ENCODE measurements around the gene ZDHHC6. TPM values are rescaled to one million over a fixed set of nuclear protein-coding genes. Genes with fewer than 3 reads are reported as not detected.

The ZDHHC6 gene
- total RNA-seq, 3 donors from 2014 or later (not counting 1 experiment from before 2014, with no cell fraction given), result 29.1 to 36.1 (median 30.2) TPM

DNA sequence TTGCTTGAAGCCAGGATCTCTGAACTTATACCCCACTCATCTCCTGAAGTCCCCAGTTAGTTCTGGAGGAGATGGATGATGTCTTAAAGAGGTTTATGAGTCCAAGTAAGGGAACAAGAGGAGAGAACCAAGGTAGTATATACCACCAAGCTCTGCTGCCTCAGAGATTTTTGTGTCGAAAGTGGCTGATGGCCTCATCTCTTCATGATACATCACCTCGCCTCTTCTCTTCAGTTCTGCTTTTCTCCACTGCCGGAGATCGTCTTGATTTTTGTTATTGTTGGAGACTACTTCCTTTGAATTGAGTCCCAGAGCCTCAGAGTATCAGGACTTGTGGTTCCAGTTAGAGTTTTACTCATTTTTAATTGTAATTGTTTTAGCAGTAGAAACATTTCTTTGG is 2.2 kb upstream of the ZDHHC6 start:
- Histone ChIP-seq H3K36me3 (ENCODE audit: control insufficient read depth, insufficient read depth, low read length) (peaks cover 15% of the 10 kb centered on the region), H3K4me1 (ENCODE audit: control insufficient read depth, insufficient read depth, low read length) (peaks cover 14% of the 10 kb centered on the region), H3K4me3 (ENCODE audit: low read length) (no peak overlapping the region), H3K9me3 (ENCODE audit: control insufficient read depth, insufficient read depth, low read length) (no peaks in the 10 kb centered on the region), H3K27ac (ENCODE audit: low read length) (no peak overlapping the region), H3K27me3 (ENCODE audit: control insufficient read depth, insufficient read depth, low read length) (no peaks in the 10 kb centered on the region)
- TF ChIP-seq, protein P1, sequence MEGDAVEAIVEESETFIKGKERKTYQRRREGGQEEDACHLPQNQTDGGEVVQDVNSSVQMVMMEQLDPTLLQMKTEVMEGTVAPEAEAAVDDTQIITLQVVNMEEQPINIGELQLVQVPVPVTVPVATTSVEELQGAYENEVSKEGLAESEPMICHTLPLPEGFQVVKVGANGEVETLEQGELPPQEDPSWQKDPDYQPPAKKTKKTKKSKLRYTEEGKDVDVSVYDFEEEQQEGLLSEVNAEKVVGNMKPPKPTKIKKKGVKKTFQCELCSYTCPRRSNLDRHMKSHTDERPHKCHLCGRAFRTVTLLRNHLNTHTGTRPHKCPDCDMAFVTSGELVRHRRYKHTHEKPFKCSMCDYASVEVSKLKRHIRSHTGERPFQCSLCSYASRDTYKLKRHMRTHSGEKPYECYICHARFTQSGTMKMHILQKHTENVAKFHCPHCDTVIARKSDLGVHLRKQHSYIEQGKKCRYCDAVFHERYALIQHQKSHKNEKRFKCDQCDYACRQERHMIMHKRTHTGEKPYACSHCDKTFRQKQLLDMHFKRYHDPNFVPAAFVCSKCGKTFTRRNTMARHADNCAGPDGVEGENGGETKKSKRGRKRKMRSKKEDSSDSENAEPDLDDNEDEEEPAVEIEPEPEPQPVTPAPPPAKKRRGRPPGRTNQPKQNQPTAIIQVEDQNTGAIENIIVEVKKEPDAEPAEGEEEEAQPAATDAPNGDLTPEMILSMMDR (IDR thresholded peaks at IDR 0.05), result no peak
- Mint-ChIP-seq H3K27ac (peak overlapping the region; percentile 20 to 83), H3K4me1 (peaks cover 35 to 46% of the 10 kb centered on the region in 2 donors), H3K27me3 (ENCODE audit: low read depth in 2 of 2) (no peaks in the 10 kb centered on the region), H3K9me3 (no peaks in the 10 kb centered on the region), H3K4me3 (peak overlapping the region; percentile 88), H3K36me3 (no peaks in the 10 kb centered on the region)
- 84% methylated on average over 4 of the region's 4 CpGs for WGBS (ENCODE audit: insufficient coverage)
- intact Hi-C loops (cut with micrococcal nuclease), result loop anchor here (5.0 kb wide), 1 partner anchor 72 kb away; no protein-coding TSS in a partner anchor
- no peak for DNase-seq
- no peak for ATAC-seq

DNA sequence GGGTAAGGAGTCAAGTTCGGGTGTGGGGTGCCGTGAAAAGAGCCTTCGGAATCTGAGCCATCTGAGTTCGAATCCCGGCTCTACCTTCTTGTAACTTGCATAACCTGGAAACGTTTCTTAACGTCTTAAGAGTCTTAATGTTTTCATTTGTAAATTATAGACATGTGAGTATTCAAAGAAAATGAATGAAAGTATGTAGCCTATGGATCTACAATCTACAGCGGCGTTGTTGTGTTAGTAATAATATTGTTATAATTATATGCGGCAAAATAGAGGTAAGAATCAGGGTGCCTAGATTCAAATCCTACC is 860 bp upstream of the ZDHHC6 start:
- H3K36me3 Mint-ChIP-seq, result no peaks in the 10 kb centered on the region
- Histone ChIP-seq H3K4me1 (ENCODE audit: control insufficient read depth, insufficient read depth, low read length) (peaks cover 14% of the 10 kb centered on the region), H3K4me3 (ENCODE audit: low read length) (peak overlapping the region; percentile 92), H3K27ac (ENCODE audit: low read length) (peak overlapping the region; percentile 79), H3K36me3 (ENCODE audit: control insufficient read depth, insufficient read depth, low read length) (peaks cover 20% of the 10 kb centered on the region), H3K27me3 (ENCODE audit: control insufficient read depth, insufficient read depth, low read length) (no peaks in the 10 kb centered on the region), H3K9me3 (ENCODE audit: control insufficient read depth, insufficient read depth, low read length) (no peaks in the 10 kb centered on the region)
- DNase-seq, result no peak
- ATAC-seq, result no peak
- intact Hi-C loops (cut with micrococcal nuclease), result loop anchor here (5.0 kb wide), 1 partner anchor 70 kb away; no protein-coding TSS in a partner anchor
- peak overlapping the region; percentile 83 to 86 for H3K27ac Mint-ChIP-seq
- H3K4me3 Mint-ChIP-seq, result peak overlapping the region; percentile 88
- WGBS (ENCODE audit: insufficient coverage), result 2% methylated on average over 8 of the region's 10 CpGs
- H3K4me1 Mint-ChIP-seq, result peaks cover 35 to 46% of the 10 kb centered on the region in 2 donors
- no peaks in the 10 kb centered on the region for H3K9me3 Mint-ChIP-seq
- TF ChIP-seq, protein P1 (IDR thresholded peaks at IDR 0.05), result no peak
- no peaks in the 10 kb centered on the region for H3K27me3 Mint-ChIP-seq (ENCODE audit: low read depth in 2 of 2)

DNA sequence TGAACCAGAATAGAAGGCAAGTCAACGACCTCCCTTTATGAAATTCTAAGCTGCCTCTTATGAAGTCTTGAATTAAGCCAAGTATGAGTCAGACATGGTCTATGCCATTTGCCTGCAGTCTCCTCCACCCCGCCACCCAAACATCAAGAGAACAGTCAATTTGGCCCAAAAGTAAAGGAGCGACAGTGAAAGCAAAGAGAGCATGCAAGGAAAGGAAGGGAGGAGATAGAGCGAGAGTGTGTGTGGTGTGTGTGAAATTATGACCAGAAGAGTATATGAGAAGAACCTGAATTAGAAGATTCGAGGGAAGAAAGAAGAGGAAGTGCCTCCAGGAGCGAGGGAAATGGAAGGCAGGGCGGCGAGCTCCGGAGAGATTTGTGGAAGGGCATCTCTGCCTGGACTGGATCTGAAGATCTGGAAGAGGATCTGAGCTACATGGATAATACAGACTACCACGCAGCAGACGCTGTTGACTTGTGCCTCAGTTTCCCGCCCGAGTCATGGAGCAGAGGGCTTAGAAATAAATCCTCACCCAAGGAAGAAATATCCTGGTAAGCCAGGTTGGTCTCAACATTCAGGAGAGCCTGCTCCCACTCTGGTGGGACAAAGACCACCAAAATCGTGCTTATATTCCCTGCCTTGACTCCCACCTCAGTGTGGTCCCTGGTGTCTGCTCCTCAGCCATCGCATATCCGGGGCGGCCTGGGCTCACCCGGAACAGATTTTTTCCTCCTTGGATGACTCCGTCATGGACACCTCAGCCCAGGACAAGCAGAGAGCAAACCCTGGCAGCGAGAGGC is 459 bp downstream of the ZDHHC6 start:
- DNase-seq (peak in 1 of 2 donors; percentile 31), ATAC-seq (no peak)
- peaks cover 14% of the 10 kb centered on the region for H3K4me1 ChIP-seq (ENCODE audit: control insufficient read depth, insufficient read depth, low read length)

More for the DNA sequence above, 459 bp downstream of the ZDHHC6 start:
- peaks cover 31 to 48% of the 10 kb centered on the region in 2 donors for H3K4me1 Mint-ChIP-seq
- H3K27ac Mint-ChIP-seq, result peak overlapping the region; percentile 83 to 86
- no peaks in the 10 kb centered on the region for H3K27me3 ChIP-seq (ENCODE audit: control insufficient read depth, insufficient read depth, low read length)
- intact Hi-C loops (cut with micrococcal nuclease), result loop anchor here (5.0 kb wide), 1 partner anchor 69 kb away; no protein-coding TSS in a partner anchor
- no peaks in the 10 kb centered on the region for H3K9me3 ChIP-seq (ENCODE audit: control insufficient read depth, insufficient read depth, low read length)
- WGBS (ENCODE audit: insufficient coverage), result 6% methylated on average over 20 of the region's 20 CpGs
- no peaks in the 10 kb centered on the region for H3K9me3 Mint-ChIP-seq
- peak overlapping the region; percentile 79 for H3K27ac ChIP-seq (ENCODE audit: low read length)
- H3K4me3 ChIP-seq (ENCODE audit: low read length), result peak overlapping the region; percentile 92
- H3K36me3 Mint-ChIP-seq, result peaks cover 12% of the 10 kb centered on the region
- TF ChIP-seq, protein P1 (IDR thresholded peaks at IDR 0.05), result peak; percentile 5
- no peaks in the 10 kb centered on the region for H3K27me3 Mint-ChIP-seq (ENCODE audit: low read depth in 2 of 2)
- peaks cover 24% of the 10 kb centered on the region for H3K36me3 ChIP-seq (ENCODE audit: control insufficient read depth, insufficient read depth, low read length)
- H3K4me3 Mint-ChIP-seq, result peak overlapping the region; percentile 88

Data from natural killer cell (primary cell).